HUES48 (cell line): Measurements from ENCODE around the gene MAJIN.

Experiments
- H3K27ac ChIP-seq: one replicate; pipeline ENCODE4 v1.7.0; 2013; ENCODE audit warnings: low read depth, low read length, inconsistent platforms
- H3K27me3 ChIP-seq: 2 replicates; pipeline ENCODE4 v1.6.1; 2013; ENCODE audit warnings: mild to moderate bottlenecking, low read length; ENCODE audit not compliant: control insufficient read depth, insufficient read depth
- H3K36me3 ChIP-seq: 2 replicates; pipeline ENCODE4 v1.6.1; 2013; ENCODE audit warnings: low read length; ENCODE audit not compliant: control insufficient read depth, insufficient read depth
- H3K4me1 ChIP-seq: 2 replicates; pipeline ENCODE4 v1.6.1; 2013; ENCODE audit warnings: mild to moderate bottlenecking, low read length; ENCODE audit not compliant: control insufficient read depth, insufficient read depth
- H3K4me3 ChIP-seq: 2 replicates; pipeline ENCODE4 v1.5.1; 2013; ENCODE audit warnings: mild to moderate bottlenecking, low read depth, low read length
- H3K9ac ChIP-seq: 2 replicates; pipeline ENCODE4 v1.6.1; 2013; ENCODE audit warnings: mild to moderate bottlenecking, low read depth, low read length, moderate library complexity
- H3K9me3 ChIP-seq: 2 replicates; pipeline ENCODE4 v1.6.1; 2013; ENCODE audit warnings: low read length; ENCODE audit not compliant: control insufficient read depth, insufficient read depth

The MAJIN gene

GRCh38 chr11:64919627-64920026, 52.3 kb downstream of the MAJIN start:
- Histone ChIP-seq H3K27ac (no peak overlapping the region), H3K36me3 (no peaks in the 10 kb centered on the region), H3K4me3 (no peak overlapping the region), H3K9ac (no peak overlapping the region), H3K27me3 (no peaks in the 10 kb centered on the region), H3K9me3 (no peaks in the 10 kb centered on the region), H3K4me1 (peaks cover 16% of the 10 kb centered on the region)

DNA sequence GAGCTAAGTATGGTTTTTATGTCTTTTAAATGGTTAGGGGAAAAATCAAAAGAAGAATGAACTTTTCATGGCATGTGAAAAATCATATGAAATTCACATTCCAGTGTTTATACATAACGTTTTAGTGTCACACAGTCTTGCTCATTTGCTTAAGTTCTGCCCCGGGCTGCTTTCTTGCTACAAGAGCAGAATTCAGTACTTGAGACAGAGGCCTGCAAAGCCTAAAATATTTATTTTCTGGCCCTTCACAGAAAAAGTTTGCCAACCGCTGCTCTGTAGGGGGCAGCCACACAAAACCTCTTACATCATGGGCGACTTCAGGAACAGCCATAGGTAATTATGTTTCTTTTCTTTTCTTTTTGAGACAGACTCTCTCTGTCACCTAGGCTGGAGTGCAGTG, 53.9 kb downstream of the MAJIN start:
- H3K36me3 ChIP-seq = peaks cover 11% of the 10 kb centered on the region
- peak overlapping the region; percentile 65 for H3K27ac ChIP-seq
- peak overlapping the region; percentile 35; the same call in 1 of the 2 replicates for H3K9ac ChIP-seq

DNA sequence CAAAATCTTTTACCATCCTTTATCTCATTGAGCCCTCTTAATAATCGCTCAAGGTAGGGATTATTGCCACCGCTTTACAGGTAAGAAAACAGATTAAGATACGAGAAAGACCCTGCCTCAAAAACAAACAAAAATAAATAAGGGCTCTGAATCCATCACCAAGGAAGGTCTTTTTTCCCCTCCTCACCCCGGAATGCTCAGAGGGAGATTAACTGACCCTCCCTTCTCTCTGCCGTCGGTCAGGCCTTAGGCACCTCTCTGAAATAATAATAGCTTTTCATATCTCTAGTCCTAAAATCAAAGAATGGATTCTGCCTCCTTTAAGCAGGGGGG, 54.3 kb downstream of the MAJIN start:
- Histone ChIP-seq H3K27me3 (no peaks in the 10 kb centered on the region), H3K4me1 (peaks cover 12% of the 10 kb centered on the region; the same call in 1 of the 2 replicates), H3K27ac (peak overlapping the region; percentile 65)

More for the DNA sequence above, 53.9 kb downstream of the MAJIN start:
- peaks cover 12% of the 10 kb centered on the region; the same call in 1 of the 2 replicates for H3K4me1 ChIP-seq
- no peaks in the 10 kb centered on the region for H3K9me3 ChIP-seq
- no peaks in the 10 kb centered on the region for H3K27me3 ChIP-seq
- peak overlapping the region; percentile 65 for H3K4me3 ChIP-seq

GRCh38 chr11:64916775-64917662, 54.9 kb downstream of the MAJIN start, which contains the start of gene ATG2A:
TSS of gene ATG2A (minus strand) at chr11:64917209. CDS start at chr11:64917135, 74 bp downstream.
- Histone ChIP-seq H3K9ac (peak within 1 kb of the TSS; percentile 80), H3K27me3 (no peaks in the 10 kb centered on the region), H3K9me3 (no peaks in the 10 kb centered on the region), H3K36me3 (peaks cover 18% of the 10 kb centered on the region), H3K4me3 (peak within 1 kb of the TSS; percentile 84), H3K27ac (peak within 1 kb of the TSS; percentile 82), H3K4me1 (peaks cover 12% of the 10 kb centered on the region; the same call in 1 of the 2 replicates)

More for the DNA sequence above, 54.3 kb downstream of the MAJIN start:
- H3K9me3 ChIP-seq = no peaks in the 10 kb centered on the region
- peaks cover 15% of the 10 kb centered on the region for H3K36me3 ChIP-seq
- peak overlapping the region; percentile 65 for H3K4me3 ChIP-seq
- peak overlapping the region; percentile 35; the same call in 1 of the 2 replicates for H3K9ac ChIP-seq

DNA sequence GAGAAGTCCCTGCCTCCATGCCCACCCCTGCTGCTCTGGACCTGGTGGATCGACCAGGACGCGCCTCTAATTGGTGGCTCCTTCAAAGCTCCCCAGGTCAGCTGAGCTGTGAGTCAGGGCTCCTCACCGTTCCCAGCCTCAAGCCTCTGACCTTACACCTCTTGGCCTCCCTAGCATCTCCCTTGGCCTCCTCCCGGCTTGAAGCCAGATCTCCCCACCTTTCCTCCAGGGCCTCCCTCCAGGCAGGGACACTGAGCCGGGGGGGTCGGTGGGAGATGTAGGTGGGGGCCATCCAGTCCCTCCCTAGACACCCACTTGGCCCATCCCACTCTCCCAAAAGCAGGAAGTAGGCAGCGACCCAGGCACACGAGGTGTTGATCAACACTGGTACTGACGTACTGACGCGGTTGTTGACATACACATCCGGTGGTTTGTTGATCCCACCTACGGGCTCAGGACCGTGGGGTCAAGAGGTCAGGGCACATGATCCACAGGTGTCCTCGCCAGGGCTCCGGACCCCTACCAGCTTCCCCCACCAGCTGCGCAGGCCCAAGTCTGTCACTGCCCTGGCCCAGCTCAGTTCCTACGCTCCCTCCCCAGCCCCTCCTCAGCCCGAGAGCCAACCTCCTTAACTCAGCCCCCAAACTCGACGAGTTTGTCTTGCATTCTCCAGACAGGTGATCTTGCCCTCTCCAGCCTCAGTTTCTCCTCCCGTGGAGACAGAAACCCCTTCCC, 55.7 kb downstream of the MAJIN start:
- peaks cover 26% of the 10 kb centered on the region for H3K36me3 ChIP-seq
- H3K4me1 ChIP-seq = peaks cover 12% of the 10 kb centered on the region; the same call in 1 of the 2 replicates
- no peaks in the 10 kb centered on the region for H3K27me3 ChIP-seq
- peak overlapping the region; percentile 84 for H3K4me3 ChIP-seq
- H3K9me3 ChIP-seq = no peaks in the 10 kb centered on the region
- H3K27ac ChIP-seq = peak overlapping the region; percentile 82
- peak overlapping the region; percentile 80 for H3K9ac ChIP-seq

- Histone ChIP-seq H3K27ac (peak overlapping the region; percentile 82), H3K4me3 (peak overlapping the region; percentile 84), H3K4me1 (peaks cover 12% of the 10 kb centered on the region; the same call in 1 of the 2 replicates)
Observed at GRCh38 chr11:64915376-64915887, 56.5 kb downstream of the MAJIN start.

DNA sequence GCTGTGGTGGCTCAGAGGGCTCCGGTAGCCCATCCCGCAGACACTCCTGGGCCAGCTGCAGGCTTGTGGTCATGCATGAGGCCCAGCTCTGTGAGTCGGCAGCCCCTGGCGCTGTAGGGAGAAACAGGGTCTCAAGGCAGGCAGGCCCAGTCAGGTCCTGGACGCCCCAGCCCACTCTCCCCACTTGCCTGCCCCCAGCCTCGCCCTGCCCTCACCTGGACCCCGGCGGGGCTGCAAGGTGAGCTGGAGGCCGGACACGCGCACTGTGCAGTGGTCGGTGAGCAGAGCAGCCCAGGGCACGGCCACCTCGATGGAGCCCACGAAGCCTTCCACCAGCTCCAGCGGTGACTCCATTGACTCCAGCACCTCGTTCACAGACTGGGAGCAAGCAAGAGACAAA, 57.8 kb downstream of the MAJIN start:
- peaks cover 12% of the 10 kb centered on the region; the same call in 1 of the 2 replicates for H3K4me1 ChIP-seq
- no peak overlapping the region for H3K27ac ChIP-seq
- H3K4me3 ChIP-seq = no peak overlapping the region
- H3K27me3 ChIP-seq = no peaks in the 10 kb centered on the region
- no peak overlapping the region for H3K9ac ChIP-seq
- H3K9me3 ChIP-seq = no peaks in the 10 kb centered on the region
- peaks cover 46% of the 10 kb centered on the region for H3K36me3 ChIP-seq

More at GRCh38 chr11:64915376-64915887, 56.5 kb downstream of the MAJIN start:
- peaks cover 34% of the 10 kb centered on the region for H3K36me3 ChIP-seq
- no peak overlapping the region for H3K9ac ChIP-seq
- no peaks in the 10 kb centered on the region for H3K9me3 ChIP-seq
- H3K27me3 ChIP-seq = no peaks in the 10 kb centered on the region

- Histone ChIP-seq H3K27ac (no peak overlapping the region), H3K9ac (no peak overlapping the region), H3K27me3 (no peaks in the 10 kb centered on the region), H3K4me3 (no peak overlapping the region), H3K36me3 (peaks cover 52% of the 10 kb centered on the region), H3K9me3 (no peaks in the 10 kb centered on the region), H3K4me1 (peaks cover 12% of the 10 kb centered on the region; the same call in 1 of the 2 replicates)
Observed at GRCh38 chr11:64913171-64913727, 58.7 kb downstream of the MAJIN start.

DNA sequence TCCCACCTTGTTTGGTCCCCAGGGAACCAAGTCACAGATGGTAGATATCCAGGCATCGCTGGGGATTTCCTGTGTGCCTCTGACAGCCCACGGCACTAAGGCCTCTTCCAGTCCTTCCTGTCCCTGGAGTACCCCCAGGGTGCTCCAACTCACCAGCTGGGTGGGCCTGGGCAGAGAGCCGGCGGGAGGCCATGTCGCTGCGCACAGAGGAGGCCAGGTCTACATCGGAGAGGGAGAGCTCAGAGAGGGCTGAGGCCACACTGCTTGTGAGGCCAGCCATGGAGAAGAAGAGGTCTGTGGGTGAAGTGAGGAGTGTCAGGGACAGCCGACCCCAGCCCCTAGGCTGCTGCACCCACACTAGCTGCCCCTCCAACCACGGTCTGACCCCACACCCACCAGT, 60.2 kb downstream of the MAJIN start:
- peaks cover 6% of the 10 kb centered on the region; the same call in 1 of the 2 replicates for H3K4me1 ChIP-seq
- no peak overlapping the region for H3K4me3 ChIP-seq
- H3K27me3 ChIP-seq = no peaks in the 10 kb centered on the region
- H3K36me3 ChIP-seq = peaks cover 64% of the 10 kb centered on the region
- H3K27ac ChIP-seq = no peak overlapping the region
- H3K9ac ChIP-seq = no peak overlapping the region
- H3K9me3 ChIP-seq = no peaks in the 10 kb centered on the region

DNA sequence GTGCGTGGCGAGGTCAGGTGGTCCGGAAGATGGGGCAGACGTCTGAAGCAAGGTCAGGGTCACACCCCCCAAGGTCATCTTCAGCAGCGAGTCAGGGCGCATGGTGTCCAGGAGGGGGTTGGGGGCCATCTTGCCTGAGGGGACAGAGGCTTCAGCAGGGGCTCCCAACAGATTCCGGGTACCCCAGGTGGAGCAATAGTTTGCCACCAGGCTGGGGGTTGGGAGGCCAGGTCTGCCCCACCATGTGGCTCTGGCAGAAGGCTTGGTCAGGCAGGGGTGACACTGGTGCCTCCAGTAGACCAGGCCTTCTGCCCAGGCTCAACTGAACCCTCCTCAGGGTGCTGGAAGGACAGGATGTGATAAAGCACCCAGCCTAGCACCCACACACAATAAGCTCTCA, 60.8 kb downstream of the MAJIN start:
- Histone ChIP-seq H3K27ac (no peak overlapping the region), H3K4me1 (peaks cover 6% of the 10 kb centered on the region; the same call in 1 of the 2 replicates), H3K9ac (no peak overlapping the region), H3K36me3 (peaks cover 69% of the 10 kb centered on the region), H3K4me3 (no peak overlapping the region), H3K9me3 (no peaks in the 10 kb centered on the region), H3K27me3 (no peaks in the 10 kb centered on the region)
